VCaP (cell line): ENCODE measurements around the gene PHF21A.
A peak's percentile ranks its signal among the peaks of the same experiment; 100 is the strongest.

Source experiments
- H3K27ac ChIP-seq: fragments of 450-650 bp; 2 replicates; pipeline ENCODE4 v1.5.1; 2017
- CTCF ChIP-seq: fragments of 450-650 bp; conservative IDR thresholded peaks from 2 replicates; pipeline ENCODE4 v1.5.1; 2017; ENCODE audit warnings: mild to moderate bottlenecking, moderate library complexity

Gene PHF21A

GRCh38 chr11:46133119-46133518 is 11.9 kb upstream of the PHF21A start:
- 0 out of 2 replicates have a peak overlapping the region, but pooled peaks have one; percentile 13 for H3K27ac ChIP-seq
- no peak for TF ChIP-seq CTCF

GRCh38 chr11:46130286-46130940 is 9.2 kb upstream of the PHF21A start:
- H3K27ac ChIP-seq: no peak overlapping the region
- TF ChIP-seq CTCF: no peak

GRCh38 chr11:46129133-46129532 is 7.9 kb upstream of the PHF21A start:
- TF ChIP-seq CTCF: no peak
- H3K27ac ChIP-seq: no peak overlapping the region

- TF ChIP-seq CTCF: no peak; the same call in 1 of the 2 replicates
- no peak overlapping the region for H3K27ac ChIP-seq
Measured at GRCh38 chr11:46127150-46127638, 5.9 kb upstream of the PHF21A start.

GRCh38 chr11:46125284-46125683 is 4.0 kb upstream of the PHF21A start:
- no peak overlapping the region for H3K27ac ChIP-seq
- TF ChIP-seq CTCF: no peak

- no peak for TF ChIP-seq CTCF
- peak overlapping the region; percentile 93 for H3K27ac ChIP-seq
Measured at GRCh38 chr11:46122945-46123715, 1.9 kb upstream of the PHF21A start.

- no peak for TF ChIP-seq CTCF
Measured at GRCh38 chr11:46121724-46122477, 647 bp upstream of the PHF21A start.

More at GRCh38 chr11:46121724-46122477, 647 bp upstream of the PHF21A start:
- peak overlapping the region; percentile 93 for H3K27ac ChIP-seq
